Psoas muscle (tissue), 8 donors: Measurements from ENCODE around the gene VAT1. TPM values are rescaled to one million over a fixed set of nuclear protein-coding genes. Genes with fewer than 3 reads are reported as not detected.
A peak's percentile ranks its signal among the peaks of the same experiment; 100 is the strongest.

Source experiments
- ATAC-seq, 4 donors: fragments of 200-7000 bp; cut with Tn5 transposase; one replicate each; pipeline ENCODE4 v1.9.1; 2020; ENCODE audit warnings: moderate library complexity in 3 of 4, mild to moderate bottlenecking in 2 of 4
- DNase-seq, 2 donors: peaks; one replicate each; pipeline ENCODE4 v3.0.0-alpha.2; 2020
- H3K27ac ChIP-seq: fragments of 200-600 bp; one replicate; pipeline ENCODE4 v1.8.0; 2022
- H3K27me3 ChIP-seq, 3 donors: fragments of 200-600 bp in 1 of 3; one replicate each; pipeline versions ENCODE4 v1.6.1 to v1.8.0; 2013 to 2022; ENCODE audit warnings: low read length in 2 of 3, mild to moderate bottlenecking in 2 of 3, moderate library complexity in 1 of 3; ENCODE audit not compliant: insufficient read depth in 3 of 3
- H3K36me3 ChIP-seq, 2 donors: fragments of 200-600 bp in 1 of 2; one replicate each; pipeline versions ENCODE4 v1.6.1 to v1.8.0; 2013 to 2022; ENCODE audit warnings: low read depth in 1 of 2, mild to moderate bottlenecking in 1 of 2, moderate library complexity in 1 of 2; ENCODE audit not compliant: insufficient read depth in 1 of 2
- H3K4me1 ChIP-seq: fragments of 200-600 bp; one replicate; pipeline ENCODE4 v1.8.0; 2022
- H3K4me3 ChIP-seq: fragments of 200-600 bp; one replicate; pipeline ENCODE4 v1.8.0; 2022; ENCODE audit warnings: mild to moderate bottlenecking
- H3K9me3 ChIP-seq: fragments of 200-600 bp; one replicate; pipeline ENCODE4 v1.8.0; 2022
- WGBS, 3 donors: extraction: QIAGEN DNeasy Blood & Tissue Kit; methylation state at CpG; one replicate each; pipeline versions ENCODE4 v1.1.6 to v1.1.7; 2013; 5-methylcytosine and 5-hydroxymethylcytosine counted together
- intact Hi-C, 2 donors: fragments of 100-400 bp; cut with DNase I; formaldehyde crosslinking; loops; one replicate each; pipeline versions ENCODE4 v1.11.0 to v1.14.2; 2022
- polyA plus RNA-seq, 3 donors: library from polyadenylated mRNA; stranded (reverse); fragments of 200-250 nt; gene quantifications; one replicate each; pipeline ENCODE4 v1.2.3, GENCODE V29; 2013
- total RNA-seq, 4 donors: library from RNA; stranded (reverse); fragmentation: NEBNext Ultra II Directional in 2 of 4; extraction: Animal tissue kit (Norgen Biotek cat#: 25700) in 2 of 4; gene quantifications; one replicate each; pipeline versions ENCODE4 v1.2.1 to v1.2.4, GENCODE V29; 2021 to 2023
- TF ChIP-seq, protein P1 (sequence below): fragments of 200-600 bp; IDR thresholded peaks from one replicate; pipeline ENCODE4 v1.8.0; 2022; ENCODE audit warnings: antibody characterized with exemption
- donor health status: healthy with polysubstance abuse.
- donor health status: DM: no; HTN: no; CAD: no; lungs with moderate emphysema.
- donor health status: Bipolar disorder and iron deficiency.
- donor health status: healthy.
- donor health status: DM: yes; HTN: yes; CAD: no.
- donor health status: DM: no; HTN: no; CAD: no.
- donor health status: DM: no; HTN: no; CAD: no.
- donor health status: DM: yes; HTN: yes; CAD: no.

VAT1 gene
- total and polyA plus RNA-seq, 7 donors: 19.2 to 50.6 (median 20.2) TPM

GRCh38 chr17:43028221-43028861, 6.2 kb upstream of the VAT1 start:
- ATAC-seq (peak; percentile 56 to 91 (median 76)), DNase-seq (no peak)
- Histone ChIP-seq H3K9me3 (no peaks in the 10 kb centered on the region), H3K4me1 (peaks cover 7% of the 10 kb centered on the region), H3K36me3 (no peaks in the 10 kb centered on the region), H3K27ac (peak overlapping the region; percentile 53), H3K27me3 (peaks cover 0 to 3% (median 2%) of the 10 kb centered on the region in 3 donors), H3K4me3 (no peak overlapping the region)
- TF ChIP-seq, protein P1, sequence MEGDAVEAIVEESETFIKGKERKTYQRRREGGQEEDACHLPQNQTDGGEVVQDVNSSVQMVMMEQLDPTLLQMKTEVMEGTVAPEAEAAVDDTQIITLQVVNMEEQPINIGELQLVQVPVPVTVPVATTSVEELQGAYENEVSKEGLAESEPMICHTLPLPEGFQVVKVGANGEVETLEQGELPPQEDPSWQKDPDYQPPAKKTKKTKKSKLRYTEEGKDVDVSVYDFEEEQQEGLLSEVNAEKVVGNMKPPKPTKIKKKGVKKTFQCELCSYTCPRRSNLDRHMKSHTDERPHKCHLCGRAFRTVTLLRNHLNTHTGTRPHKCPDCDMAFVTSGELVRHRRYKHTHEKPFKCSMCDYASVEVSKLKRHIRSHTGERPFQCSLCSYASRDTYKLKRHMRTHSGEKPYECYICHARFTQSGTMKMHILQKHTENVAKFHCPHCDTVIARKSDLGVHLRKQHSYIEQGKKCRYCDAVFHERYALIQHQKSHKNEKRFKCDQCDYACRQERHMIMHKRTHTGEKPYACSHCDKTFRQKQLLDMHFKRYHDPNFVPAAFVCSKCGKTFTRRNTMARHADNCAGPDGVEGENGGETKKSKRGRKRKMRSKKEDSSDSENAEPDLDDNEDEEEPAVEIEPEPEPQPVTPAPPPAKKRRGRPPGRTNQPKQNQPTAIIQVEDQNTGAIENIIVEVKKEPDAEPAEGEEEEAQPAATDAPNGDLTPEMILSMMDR: no peak
- 24 to 63% (median 48%) methylated on average over 17 of the region's 17 CpGs for WGBS, 3 donors
- intact Hi-C loops: loop anchor here in 1 of 2 donors (10.0 kb wide), 1 partner anchor 146 kb away; the partner anchor contains the start of gene NBR1

GRCh38 chr17:43027091-43028032, 5.2 kb upstream of the VAT1 start:
- no peak for ATAC-seq
- WGBS, 3 donors: 73 to 81% (median 77%) methylated on average over 9 of the region's 9 CpGs
- intact Hi-C loops: loop anchor here in 1 of 2 donors (10.0 kb wide), 1 partner anchor 147 kb away; the partner anchor contains the start of gene NBR1
- Histone ChIP-seq H3K4me3 (no peak overlapping the region), H3K27ac (no peak overlapping the region), H3K36me3 (no peaks in the 10 kb centered on the region), H3K9me3 (no peaks in the 10 kb centered on the region), H3K27me3 (peaks cover 0 to 3% (median 2%) of the 10 kb centered on the region in 3 donors), H3K4me1 (peaks cover 11% of the 10 kb centered on the region)
- no peak for DNase-seq
- TF ChIP-seq, protein P1: no peak

GRCh38 chr17:43026595-43026994, 4.4 kb upstream of the VAT1 start:
- WGBS, 3 donors: 72 to 83% (median 78%) methylated on average over 5 of the region's 5 CpGs
- intact Hi-C loops: loop anchor here in 1 of 2 donors (10.0 kb wide), 1 partner anchor 148 kb away; the partner anchor contains the start of gene NBR1
- DNase-seq: no peak
- Histone ChIP-seq H3K4me1 (peaks cover 11% of the 10 kb centered on the region), H3K36me3 (no peaks in the 10 kb centered on the region), H3K27me3 (peaks cover 0 to 3% (median 2%) of the 10 kb centered on the region in 3 donors), H3K4me3 (no peak overlapping the region), H3K27ac (no peak overlapping the region), H3K9me3 (no peaks in the 10 kb centered on the region)
- TF ChIP-seq, protein P1: no peak
- ATAC-seq: no peak

GRCh38 chr17:43025766-43026537, 3.8 kb upstream of the VAT1 start:
- H3K4me3 ChIP-seq: no peak overlapping the region
- no peaks in the 10 kb centered on the region for H3K9me3 ChIP-seq
- DNase-seq (no peak), ATAC-seq (no peak)
- intact Hi-C loops: loop anchor here in 1 of 2 donors (10.0 kb wide), 1 partner anchor 149 kb away; the partner anchor contains the start of gene NBR1
- 60 to 68% (median 62%) methylated on average over 14 to 16 of the region's 16 CpGs for WGBS, 3 donors
- TF ChIP-seq, protein P1: no peak
- H3K27ac ChIP-seq: no peak overlapping the region
- no peaks in the 10 kb centered on the region for H3K36me3 ChIP-seq
- peaks cover 0 to 3% (median 2%) of the 10 kb centered on the region in 3 donors for H3K27me3 ChIP-seq
- H3K4me1 ChIP-seq: peaks cover 14% of the 10 kb centered on the region
